Ascending aorta (tissue), 2 donors: ENCODE results near the gene ZNF880. TPM values are rescaled to one million over a fixed set of nuclear protein-coding genes. Genes with fewer than 3 reads are reported as not detected.

Experiments
- DNase-seq, 2 donors: peaks; one replicate each; pipeline ENCODE4 v3.0.0-alpha.2; 2019; ENCODE audit warnings: low spot score in 2 of 2
- H3K27ac ChIP-seq, 2 donors: fragments of 200-600 bp; sonication (generic); one replicate each; pipeline ENCODE4 v1.5.1; 2016 to 2017; ENCODE audit warnings: mild to moderate bottlenecking in 1 of 2
- H3K27me3 ChIP-seq: fragments of 200-600 bp; sonication (generic); one replicate; pipeline ENCODE4 v1.5.1; 2017
- H3K36me3 ChIP-seq, 2 donors: fragments of 200-600 bp; sonication (generic); one replicate each; pipeline ENCODE4 v1.5.1; 2016
- H3K4me1 ChIP-seq, 2 donors: fragments of 200-600 bp; sonication (generic); one replicate each; pipeline ENCODE4 v1.5.1; 2016 to 2017; ENCODE audit warnings: mild to moderate bottlenecking in 1 of 2
- H3K4me3 ChIP-seq, 2 donors: fragments of 200-600 bp; sonication (generic); one replicate each; pipeline ENCODE4 v1.5.1; 2016 to 2017; ENCODE audit warnings: mild to moderate bottlenecking in 1 of 2
- H3K9me3 ChIP-seq, 2 donors: fragments of 200-600 bp; sonication (generic); one replicate each; pipeline ENCODE4 v1.5.1; 2016
- CTCF ChIP-seq, 3 experiments: fragments of 200-600 bp in 2 of 3; fragments of 450-650 bp in 1 of 3; sonication (generic) in 2 of 3; IDR thresholded peaks; one replicate each; pipeline ENCODE4 v1.5.1; 2016 to 2019; ENCODE audit warnings: antibody characterized with exemption in 3 of 3, mild to moderate bottlenecking in 1 of 3, moderate library complexity in 1 of 3
- intact Hi-C: fragments of 100-400 bp; cut with DNase I; formaldehyde crosslinking; loops from one replicate; pipeline ENCODE4 v1.15.1; 2023
- total RNA-seq: library from RNA; depleted of rRNA; stranded (reverse); fragments of >200 nt; gene quantifications from one replicate; pipeline ENCODE4 v1.1.0, GENCODE V29; 2016

ZNF880 gene
- total RNA-seq, 1 donor from 2014 or later, result 21.5 TPM

DNA sequence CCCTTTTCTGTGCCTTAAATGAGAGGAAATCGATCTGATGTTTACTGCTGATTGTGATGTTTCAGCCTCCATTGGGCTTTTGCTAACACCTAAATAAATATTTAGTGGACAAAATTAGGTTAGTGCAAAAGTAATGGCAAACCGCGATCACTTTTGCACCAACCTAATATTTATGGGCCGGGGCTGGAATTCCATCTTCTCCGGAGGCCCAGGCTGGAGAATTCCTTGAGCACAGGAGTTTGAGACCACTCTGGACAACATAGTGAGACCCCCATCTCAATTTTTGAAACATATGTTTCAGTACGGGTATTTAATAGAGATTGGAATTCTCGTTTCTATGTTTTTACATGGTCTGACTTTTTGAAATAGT is 603 bp downstream of the ZNF880 start:
- Histone ChIP-seq H3K9me3 (peaks cover 19 to 65% of the 10 kb centered on the region in 2 donors), H3K27me3 (no peaks in the 10 kb centered on the region), H3K4me1 (peaks cover 0 to 4% of the 10 kb centered on the region in 2 donors), H3K36me3 (peaks cover 30 to 46% of the 10 kb centered on the region in 2 donors), H3K4me3 (peak overlapping the region; percentile 78 to 94), H3K27ac (peak overlapping the region; percentile 97 to 100)
- no peak for TF ChIP-seq CTCF (IDR thresholded peaks at IDR 0.05)
- intact Hi-C loops, result no loop called here
- DNase-seq, result no peak

GRCh38 chr19:52391135-52391534 is 21.4 kb downstream of the ZNF880 start:
- H3K9me3 ChIP-seq, result peaks cover 55 to 96% of the 10 kb centered on the region in 2 donors
- peaks cover 25 to 62% of the 10 kb centered on the region in 2 donors for H3K36me3 ChIP-seq
- no peak for TF ChIP-seq CTCF (IDR thresholded peaks at IDR 0.05)

GRCh38 chr19:52397310-52398080 is 27.8 kb downstream of the ZNF880 start, which contains the start of gene ZNF528:
ZNF528 (plus strand) TSS chr19:52397849; CDS start chr19:52402014, 4,165 bp downstream.
- Histone ChIP-seq H3K36me3 (peaks cover 28 to 50% of the 10 kb centered on the region in 2 donors), H3K27ac (peak within 1 kb of the TSS; percentile 64 to 84)
- intact Hi-C loops, result loop anchor here (2.0 to 10.0 kb wide), 2 partner anchors 137 to 337 kb away; partner anchors contain the start of gene ZNF611

More at GRCh38 chr19:52391135-52391534, 21.4 kb downstream of the ZNF880 start:
- intact Hi-C loops, result loop anchor here (10.0 kb wide), 1 partner anchor 344 kb away; the partner anchor contains the start of gene ZNF611
- Histone ChIP-seq H3K4me3 (no peak overlapping the region), H3K4me1 (no peaks in the 10 kb centered on the region), H3K27ac (no peak overlapping the region), H3K27me3 (no peaks in the 10 kb centered on the region)
- no peak for DNase-seq

DNA sequence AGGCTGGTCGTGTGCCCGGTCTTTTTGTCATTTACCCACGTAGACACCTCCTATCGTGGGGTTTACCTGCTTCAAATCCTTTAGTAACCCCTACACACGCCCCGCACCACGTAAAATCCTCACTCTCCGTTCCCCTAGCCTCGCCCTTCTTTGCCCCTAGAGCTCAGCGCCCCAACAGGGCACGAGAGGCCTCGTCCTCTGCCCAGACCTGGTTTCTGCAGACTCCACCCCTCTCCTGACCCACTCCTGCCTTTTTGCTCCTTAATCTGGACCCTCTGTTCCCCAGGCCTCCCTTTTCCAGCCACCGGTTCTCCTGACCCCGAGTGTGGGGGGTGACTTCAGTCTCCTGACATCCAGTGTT is 28.3 kb downstream of the ZNF880 start:
- Histone ChIP-seq H3K27ac (peak overlapping the region; percentile 64 to 84), H3K36me3 (peaks cover 34 to 56% of the 10 kb centered on the region in 2 donors), H3K4me3 (peak overlapping the region; percentile 79 to 90), H3K4me1 (peaks cover 7 to 15% of the 10 kb centered on the region in 2 donors), H3K9me3 (peaks cover 7 to 38% of the 10 kb centered on the region in 2 donors), H3K27me3 (no peaks in the 10 kb centered on the region)
- DNase-seq, result peak in 1 of 2 donors; percentile 65
- intact Hi-C loops, result loop anchor here (10.0 kb wide), 1 partner anchor 337 kb away; the partner anchor contains the start of gene ZNF611
- no peak for TF ChIP-seq CTCF (IDR thresholded peaks at IDR 0.05)

More at GRCh38 chr19:52397310-52398080, 27.8 kb downstream of the ZNF880 start, which contains the start of gene ZNF528:
- H3K27me3 ChIP-seq, result no peaks in the 10 kb centered on the region
- DNase-seq, result peak; percentile 72 to 97
- peaks cover 9 to 40% of the 10 kb centered on the region in 2 donors for H3K9me3 ChIP-seq
- no peak for TF ChIP-seq CTCF (IDR thresholded peaks at IDR 0.05)
- H3K4me3 ChIP-seq, result peak within 1 kb of the TSS; percentile 79 to 90
- peaks cover 7 to 15% of the 10 kb centered on the region in 2 donors for H3K4me1 ChIP-seq

DNA sequence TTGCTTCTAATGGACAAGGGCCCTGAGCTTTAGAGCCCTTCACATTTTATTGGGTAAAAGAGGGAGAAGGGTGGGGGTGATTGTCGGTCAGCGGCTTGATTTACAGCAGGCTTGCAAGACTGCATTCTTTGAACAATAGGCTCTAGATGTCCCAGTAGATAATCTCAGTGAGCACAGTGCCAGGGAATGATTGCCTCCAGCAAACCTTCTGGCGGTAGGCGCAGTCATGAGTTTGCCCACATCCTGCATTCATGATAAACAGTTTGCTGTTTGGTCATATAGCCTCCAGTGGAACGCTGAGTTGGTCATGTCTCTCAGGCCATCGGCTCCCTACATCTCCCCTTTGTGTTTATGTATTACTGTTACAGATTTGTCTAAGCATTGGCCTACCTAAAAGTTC is 40.6 kb downstream of the ZNF880 start:
- TF ChIP-seq CTCF (IDR thresholded peaks at IDR 0.05), result no peak
- no peak for DNase-seq
- Histone ChIP-seq H3K4me1 (no peaks in the 10 kb centered on the region), H3K9me3 (peaks cover 74 to 99% of the 10 kb centered on the region in 2 donors), H3K27ac (no peak overlapping the region), H3K27me3 (no peaks in the 10 kb centered on the region), H3K36me3 (peaks cover 79 to 91% of the 10 kb centered on the region in 2 donors), H3K4me3 (no peak overlapping the region)
- intact Hi-C loops, result no loop called here
